Retinal pigment epithelial cell (primary cell): ENCODE results near the gene AK9.
"Not testable (repeated sequence)": the region's sequence is repeated elsewhere in the genome, so short reads cannot be mapped to it uniquely, and the experiment has no call there.

Experiments used
- DNase-seq: peaks from one replicate; pipeline ENCODE4 v3.0.0-alpha.2; 2010; ENCODE audit warnings: low read depth
- H3K4me3 ChIP-seq: 2 replicates; pipeline ENCODE4 v1.5.1; 2011; ENCODE audit warnings: mild to moderate bottlenecking, low read length, control low read depth, moderate library complexity
- CTCF ChIP-seq: conservative IDR thresholded peaks from 2 replicates; pipeline ENCODE4 v1.5.1; 2011; ENCODE audit warnings: low read depth, low read length, control low read depth, inconsistent platforms

AK9 gene

GRCh38 chr6:109609737-109610136 is 81.3 kb downstream of the AK9 start:
- DNase-seq = no peak
- no peak overlapping the region for H3K4me3 ChIP-seq
- no peak for TF ChIP-seq CTCF

GRCh38 chr6:109606359-109606758 is 84.6 kb downstream of the AK9 start:
- no peak overlapping the region for H3K4me3 ChIP-seq
- no peak for DNase-seq
- TF ChIP-seq CTCF = no peak

- DNase-seq = peak; percentile 2
- peak; percentile 67 for TF ChIP-seq CTCF
- no peak overlapping the region for H3K4me3 ChIP-seq
These were observed 95.0 kb downstream of the AK9 start for GRCh38 chr6:109595998-109596397.

GRCh38 chr6:109580519-109580918 is 110.5 kb downstream of the AK9 start:
- no peak for DNase-seq
- TF ChIP-seq CTCF = no peak
- no peak overlapping the region for H3K4me3 ChIP-seq

GRCh38 chr6:109579361-109579760 is 111.6 kb downstream of the AK9 start:
- no peak overlapping the region for H3K4me3 ChIP-seq
- TF ChIP-seq CTCF = no peak
- peak; percentile 2 for DNase-seq

GRCh38 chr6:109569901-109570300 is 121.1 kb downstream of the AK9 start:
- H3K4me3 ChIP-seq, DNase-seq: not testable (repeated sequence)

- no peak for DNase-seq
- H3K4me3 ChIP-seq = no peak overlapping the region
- no peak for TF ChIP-seq CTCF
These were observed 129.2 kb downstream of the AK9 start for GRCh38 chr6:109561844-109562243.

GRCh38 chr6:109531446-109531845 is 159.6 kb downstream of the AK9 start:
- no peak overlapping the region for H3K4me3 ChIP-seq
- DNase-seq = no peak
- TF ChIP-seq CTCF = no peak
